ENCODE results near the gene IL1RAP. TPM values are rescaled to one million over a fixed set of nuclear protein-coding genes. Genes with fewer than 3 reads are reported as not detected.

The IL1RAP gene
- total and polyA plus RNA-seq, 12 donors = 2.1 to 11.9 (median 7.6) TPM

GRCh38 chr3:190485830-190486532, 27.9 kb upstream of the IL1RAP start:
- WGBS, 2 donors = 30 to 33% methylated on average over 6 of the region's 6 CpGs
- TF ChIP-seq CTCF (IDR thresholded peaks at IDR 0.05) = no peak
- Histone ChIP-seq H3K27me3 (peaks cover 0 to 44% (median 11%) of the 10 kb centered on the region in 7 donors), H3K4me3 (no peak overlapping the region), H3K9me3 (no peaks in the 10 kb centered on the region), H3K36me3 (no peaks in the 10 kb centered on the region), H3K27ac (peak overlapping the region in 1 of 10 donors; percentile 3), H3K4me1 (peaks cover 0 to 21% (median 4%) of the 10 kb centered on the region in 9 donors)
- peak in 1 of 8 donors; percentile 45 for ATAC-seq
- intact Hi-C loops (cut with DNase I) = no loop called here
- DNase-seq = no peak

- intact Hi-C loops (cut with DNase I) = no loop called here
- 23 to 34% methylated on average over 1 of the region's 1 CpG for WGBS, 2 donors
- DNase-seq = no peak
- Histone ChIP-seq H3K36me3 (no peaks in the 10 kb centered on the region), H3K4me1 (peaks cover 0 to 26% (median 4%) of the 10 kb centered on the region in 9 donors), H3K4me3 (no peak overlapping the region), H3K27me3 (peaks cover 0 to 48% (median 11%) of the 10 kb centered on the region in 7 donors), H3K9me3 (no peaks in the 10 kb centered on the region), H3K27ac (no peak overlapping the region)
- peak in 1 of 8 donors; percentile 33 for ATAC-seq
- no peak for TF ChIP-seq CTCF (IDR thresholded peaks at IDR 0.05)
Measured at GRCh38 chr3:190486533-190486864, 27.4 kb upstream of the IL1RAP start.

GRCh38 chr3:190486908-190487607, 26.8 kb upstream of the IL1RAP start:
- 55 to 67% methylated on average over 4 of the region's 4 CpGs for WGBS, 2 donors
- no peak for TF ChIP-seq CTCF (IDR thresholded peaks at IDR 0.05)
- Histone ChIP-seq H3K4me1 (peaks cover 0 to 32% (median 4%) of the 10 kb centered on the region in 9 donors), H3K27ac (peak overlapping the region in 9 of 10 donors; percentile 14 to 81 (median 74)), H3K27me3 (peaks cover 0 to 48% (median 9%) of the 10 kb centered on the region in 7 donors), H3K4me3 (peak overlapping the region in 9 of 10 donors; percentile 19 to 52 (median 46)), H3K9me3 (no peaks in the 10 kb centered on the region), H3K36me3 (no peaks in the 10 kb centered on the region)
- DNase-seq (no peak), ATAC-seq (peak in 4 of 8 donors; percentile 48 to 62 (median 55))
- intact Hi-C loops (cut with DNase I) = no loop called here

- no peaks in the 10 kb centered on the region for H3K36me3 ChIP-seq
- peaks cover 0 to 44% (median 6%) of the 10 kb centered on the region in 9 donors for H3K4me1 ChIP-seq
- peak; percentile 17 to 46 for DNase-seq
- ATAC-seq = peak; percentile 52 to 90 (median 87)
- H3K4me3 ChIP-seq = no peak overlapping the region
- peak overlapping the region; percentile 26 to 83 (median 69) for H3K27ac ChIP-seq
- intact Hi-C loops (cut with DNase I) = no loop called here
- H3K27me3 ChIP-seq = peaks cover 0 to 41% (median 6%) of the 10 kb centered on the region in 7 donors
- H3K9me3 ChIP-seq = no peaks in the 10 kb centered on the region
- TF ChIP-seq CTCF (IDR thresholded peaks at IDR 0.05) = no peak
- 54% methylated on average over 4 of the region's 4 CpGs for WGBS, 2 donors
Measured at GRCh38 chr3:190491533-190492054, 22.3 kb upstream of the IL1RAP start.

Measured in heart right ventricle (tissue), 16 donors.